Measurements from ENCODE around the gene NAPEPLD.
"Not testable (repeated sequence)": the region's sequence is repeated elsewhere in the genome, so short reads cannot be mapped to it uniquely, and the experiment has no call there.

The NAPEPLD gene

GRCh38 chr7:103059471-103059870, 89.4 kb downstream of the NAPEPLD start:
- DNase-seq = no peak

GRCh38 chr7:103058122-103058521, 90.8 kb downstream of the NAPEPLD start:
- no peak for DNase-seq

GRCh38 chr7:103056006-103056405, 92.9 kb downstream of the NAPEPLD start:
- DNase-seq = not testable (repeated sequence)

- no peak for DNase-seq
Observed at GRCh38 chr7:103051519-103051918, 97.4 kb downstream of the NAPEPLD start.

Measured in NCI-H187 (cell line).